ENCODE measurements around the gene PDIA5. TPM values are rescaled to one million over a fixed set of nuclear protein-coding genes. Genes with fewer than 3 reads are reported as not detected.

PDIA5 gene
- total RNA-seq: 10 to 100 TPM in 1 of 2 donors, 1 to 10 TPM in 1; 7.6 to 15.7 TPM

GRCh38 chr3:123066896-123067688, at the start of gene PDIA5:
PDIA5 (plus strand) TSS chr3:123067025; CDS start chr3:123067165, 140 bp downstream.

GRCh38 chr3:123027292-123028232, 39.3 kb upstream of the PDIA5 start, which contains the start of gene SEMA5B:
SEMA5B (minus strand) TSS chr3:123027763; CDS start chr3:122961263, 66,500 bp downstream.

GRCh38 chr3:123201557-123202427, 135.0 kb downstream of the PDIA5 start, which contains the start of gene SEC22A:
SEC22A (plus strand) TSS chr3:123201943; CDS start chr3:123209218, 7,275 bp downstream.

Other genes with a start within 250 kb of the PDIA5 start
- gene SEMA5B, start 39.3 kb upstream of the PDIA5 start, total RNA-seq: not detected
- gene SEC22A, start 134.9 kb downstream of the PDIA5 start, total RNA-seq: 10 to 100 TPM; 27.9 to 29.6 TPM